ENCODE measurements around the gene HABP2.

The HABP2 gene

GRCh38 chr10:113563306-113564088, 10.6 kb downstream of the HABP2 start:
- no peaks in the 10 kb centered on the region for H3K36me3 ChIP-seq (ENCODE audit: control insufficient read depth in 5 of 5, insufficient read depth in 5 of 5, low read length in 5 of 5)
- peak overlapping the region in 2 of 5 donors; percentile 25 to 64 for H3K9ac ChIP-seq (ENCODE audit: low read length in 5 of 5)
- H3K4me3 ChIP-seq (ENCODE audit: low read depth in 1 of 5, low read length in 5 of 5) = peak overlapping the region; percentile 51 to 77 (median 66)
- no peaks in the 10 kb centered on the region for H3K27me3 ChIP-seq (ENCODE audit: control insufficient read depth in 5 of 5, insufficient read depth in 4 of 5, low read length in 5 of 5)
- peaks cover 0 to 19% (median 5%) of the 10 kb centered on the region in 5 donors for H3K4me1 ChIP-seq (ENCODE audit: control insufficient read depth in 5 of 5, insufficient read depth in 5 of 5, low read length in 5 of 5)
- H3K27ac ChIP-seq (ENCODE audit: low read depth, low read length) = no peak overlapping the region
- H3K9me3 ChIP-seq (ENCODE audit: control insufficient read depth in 5 of 5, low read length in 5 of 5) = no peaks in the 10 kb centered on the region

GRCh38 chr10:113565364-113565763, 12.5 kb downstream of the HABP2 start:
- Histone ChIP-seq H3K27ac (ENCODE audit: low read depth, low read length) (no peak overlapping the region), H3K9me3 (ENCODE audit: control insufficient read depth in 5 of 5, low read length in 5 of 5) (no peaks in the 10 kb centered on the region), H3K36me3 (ENCODE audit: control insufficient read depth in 5 of 5, insufficient read depth in 5 of 5, low read length in 5 of 5) (no peaks in the 10 kb centered on the region), H3K4me3 (ENCODE audit: low read depth in 1 of 5, low read length in 5 of 5) (no peak overlapping the region), H3K4me1 (ENCODE audit: control insufficient read depth in 5 of 5, insufficient read depth in 5 of 5, low read length in 5 of 5) (peaks cover 0 to 35% (median 15%) of the 10 kb centered on the region in 5 donors), H3K9ac (ENCODE audit: low read length in 5 of 5) (no peak overlapping the region), H3K27me3 (ENCODE audit: control insufficient read depth in 5 of 5, insufficient read depth in 4 of 5, low read length in 5 of 5) (no peaks in the 10 kb centered on the region)

- Histone ChIP-seq H3K9me3 (ENCODE audit: control insufficient read depth in 5 of 5, low read length in 5 of 5) (peaks cover 4 to 10% (median 8%) of the 10 kb centered on the region in 5 donors), H3K27me3 (ENCODE audit: control insufficient read depth in 5 of 5, insufficient read depth in 4 of 5, low read length in 5 of 5) (no peaks in the 10 kb centered on the region), H3K9ac (ENCODE audit: low read length in 5 of 5) (no peak overlapping the region), H3K36me3 (ENCODE audit: control insufficient read depth in 5 of 5, insufficient read depth in 5 of 5, low read length in 5 of 5) (no peaks in the 10 kb centered on the region), H3K27ac (ENCODE audit: low read depth, low read length) (no peak overlapping the region), H3K4me1 (ENCODE audit: control insufficient read depth in 5 of 5, insufficient read depth in 5 of 5, low read length in 5 of 5) (peaks cover 0 to 28% (median 15%) of the 10 kb centered on the region in 5 donors), H3K4me3 (ENCODE audit: low read depth in 1 of 5, low read length in 5 of 5) (no peak overlapping the region)
Measured at GRCh38 chr10:113566888-113567287, 14.0 kb downstream of the HABP2 start.

GRCh38 chr10:113569576-113569975, 16.7 kb downstream of the HABP2 start:
- peaks cover 0 to 20% (median 10%) of the 10 kb centered on the region in 5 donors for H3K4me1 ChIP-seq (ENCODE audit: control insufficient read depth in 5 of 5, insufficient read depth in 5 of 5, low read length in 5 of 5)

GRCh38 chr10:113572520-113573290, 19.9 kb downstream of the HABP2 start:
- no peaks in the 10 kb centered on the region for H3K36me3 ChIP-seq (ENCODE audit: control insufficient read depth in 5 of 5, insufficient read depth in 5 of 5, low read length in 5 of 5)

More at GRCh38 chr10:113569576-113569975, 16.7 kb downstream of the HABP2 start:
- H3K27ac ChIP-seq (ENCODE audit: low read depth, low read length) = peak overlapping the region; percentile 94
- no peak overlapping the region for H3K4me3 ChIP-seq (ENCODE audit: low read depth in 1 of 5, low read length in 5 of 5)
- H3K27me3 ChIP-seq (ENCODE audit: control insufficient read depth in 5 of 5, insufficient read depth in 4 of 5, low read length in 5 of 5) = no peaks in the 10 kb centered on the region
- H3K36me3 ChIP-seq (ENCODE audit: control insufficient read depth in 5 of 5, insufficient read depth in 5 of 5, low read length in 5 of 5) = no peaks in the 10 kb centered on the region
- peaks cover 4 to 14% (median 10%) of the 10 kb centered on the region in 5 donors for H3K9me3 ChIP-seq (ENCODE audit: control insufficient read depth in 5 of 5, low read length in 5 of 5)
- no peak overlapping the region for H3K9ac ChIP-seq (ENCODE audit: low read length in 5 of 5)

GRCh38 chr10:113573368-113573767, 20.5 kb downstream of the HABP2 start:
- Histone ChIP-seq H3K9ac (ENCODE audit: low read length in 5 of 5) (no peak overlapping the region), H3K4me3 (ENCODE audit: low read depth in 1 of 5, low read length in 5 of 5) (no peak overlapping the region), H3K36me3 (ENCODE audit: control insufficient read depth in 5 of 5, insufficient read depth in 5 of 5, low read length in 5 of 5) (no peaks in the 10 kb centered on the region), H3K27me3 (ENCODE audit: control insufficient read depth in 5 of 5, insufficient read depth in 4 of 5, low read length in 5 of 5) (no peaks in the 10 kb centered on the region), H3K27ac (ENCODE audit: low read depth, low read length) (no peak overlapping the region), H3K9me3 (ENCODE audit: control insufficient read depth in 5 of 5, low read length in 5 of 5) (peaks cover 4 to 14% (median 10%) of the 10 kb centered on the region in 5 donors), H3K4me1 (ENCODE audit: control insufficient read depth in 5 of 5, insufficient read depth in 5 of 5, low read length in 5 of 5) (peaks cover 0 to 17% (median 10%) of the 10 kb centered on the region in 5 donors)

More at GRCh38 chr10:113572520-113573290, 19.9 kb downstream of the HABP2 start:
- no peak overlapping the region for H3K9ac ChIP-seq (ENCODE audit: low read length in 5 of 5)
- peaks cover 4 to 14% (median 10%) of the 10 kb centered on the region in 5 donors for H3K9me3 ChIP-seq (ENCODE audit: control insufficient read depth in 5 of 5, low read length in 5 of 5)
- no peak overlapping the region for H3K27ac ChIP-seq (ENCODE audit: low read depth, low read length)
- no peak overlapping the region for H3K4me3 ChIP-seq (ENCODE audit: low read depth in 1 of 5, low read length in 5 of 5)
- no peaks in the 10 kb centered on the region for H3K27me3 ChIP-seq (ENCODE audit: control insufficient read depth in 5 of 5, insufficient read depth in 4 of 5, low read length in 5 of 5)
- H3K4me1 ChIP-seq (ENCODE audit: control insufficient read depth in 5 of 5, insufficient read depth in 5 of 5, low read length in 5 of 5) = peaks cover 0 to 17% (median 10%) of the 10 kb centered on the region in 5 donors

- H3K36me3 ChIP-seq (ENCODE audit: control insufficient read depth in 5 of 5, insufficient read depth in 5 of 5, low read length in 5 of 5) = no peaks in the 10 kb centered on the region
- no peaks in the 10 kb centered on the region for H3K27me3 ChIP-seq (ENCODE audit: control insufficient read depth in 5 of 5, insufficient read depth in 4 of 5, low read length in 5 of 5)
- peaks cover 0 to 5% (median 3%) of the 10 kb centered on the region in 5 donors for H3K9me3 ChIP-seq (ENCODE audit: control insufficient read depth in 5 of 5, low read length in 5 of 5)
- H3K9ac ChIP-seq (ENCODE audit: low read length in 5 of 5) = no peak overlapping the region
- H3K27ac ChIP-seq (ENCODE audit: low read depth, low read length) = no peak overlapping the region
- H3K4me1 ChIP-seq (ENCODE audit: control insufficient read depth in 5 of 5, insufficient read depth in 5 of 5, low read length in 5 of 5) = no peaks in the 10 kb centered on the region
- no peak overlapping the region for H3K4me3 ChIP-seq (ENCODE audit: low read depth in 1 of 5, low read length in 5 of 5)
Measured at GRCh38 chr10:113576852-113577251, 24.0 kb downstream of the HABP2 start.

GRCh38 chr10:113578773-113579172, 25.9 kb downstream of the HABP2 start:
- Histone ChIP-seq H3K9ac (ENCODE audit: low read length in 5 of 5) (no peak overlapping the region), H3K9me3 (ENCODE audit: control insufficient read depth in 5 of 5, low read length in 5 of 5) (no peaks in the 10 kb centered on the region), H3K4me3 (ENCODE audit: low read depth in 1 of 5, low read length in 5 of 5) (no peak overlapping the region), H3K27me3 (ENCODE audit: control insufficient read depth in 5 of 5, insufficient read depth in 4 of 5, low read length in 5 of 5) (no peaks in the 10 kb centered on the region), H3K27ac (ENCODE audit: low read depth, low read length) (no peak overlapping the region), H3K4me1 (ENCODE audit: control insufficient read depth in 5 of 5, insufficient read depth in 5 of 5, low read length in 5 of 5) (no peaks in the 10 kb centered on the region), H3K36me3 (ENCODE audit: control insufficient read depth in 5 of 5, insufficient read depth in 5 of 5, low read length in 5 of 5) (no peaks in the 10 kb centered on the region)

GRCh38 chr10:113581092-113581491, 28.2 kb downstream of the HABP2 start:
- no peak overlapping the region for H3K4me3 ChIP-seq (ENCODE audit: low read depth in 1 of 5, low read length in 5 of 5)
- no peak overlapping the region for H3K27ac ChIP-seq (ENCODE audit: low read depth, low read length)
- H3K4me1 ChIP-seq (ENCODE audit: control insufficient read depth in 5 of 5, insufficient read depth in 5 of 5, low read length in 5 of 5) = no peaks in the 10 kb centered on the region
- no peaks in the 10 kb centered on the region for H3K36me3 ChIP-seq (ENCODE audit: control insufficient read depth in 5 of 5, insufficient read depth in 5 of 5, low read length in 5 of 5)
- no peaks in the 10 kb centered on the region for H3K27me3 ChIP-seq (ENCODE audit: control insufficient read depth in 5 of 5, insufficient read depth in 4 of 5, low read length in 5 of 5)
- no peak overlapping the region for H3K9ac ChIP-seq (ENCODE audit: low read length in 5 of 5)
- H3K9me3 ChIP-seq (ENCODE audit: control insufficient read depth in 5 of 5, low read length in 5 of 5) = no peaks in the 10 kb centered on the region

GRCh38 chr10:113583571-113583970, 30.7 kb downstream of the HABP2 start:
- Histone ChIP-seq H3K9me3 (ENCODE audit: control insufficient read depth in 5 of 5, low read length in 5 of 5) (no peaks in the 10 kb centered on the region), H3K36me3 (ENCODE audit: control insufficient read depth in 5 of 5, insufficient read depth in 5 of 5, low read length in 5 of 5) (no peaks in the 10 kb centered on the region), H3K4me3 (ENCODE audit: low read depth in 1 of 5, low read length in 5 of 5) (no peak overlapping the region), H3K9ac (ENCODE audit: low read length in 5 of 5) (no peak overlapping the region), H3K27me3 (ENCODE audit: control insufficient read depth in 5 of 5, insufficient read depth in 4 of 5, low read length in 5 of 5) (no peaks in the 10 kb centered on the region), H3K27ac (ENCODE audit: low read depth, low read length) (no peak overlapping the region), H3K4me1 (ENCODE audit: control insufficient read depth in 5 of 5, insufficient read depth in 5 of 5, low read length in 5 of 5) (no peaks in the 10 kb centered on the region)
